Astrocyte of the spinal cord (primary cell): ENCODE measurements around the gene CFAP299.
"Not testable (repeated sequence)": the region's sequence is repeated elsewhere in the genome, so short reads cannot be mapped to it uniquely, and the experiment has no call there.

Experiments used
- DNase-seq: peaks from one replicate; pipeline ENCODE4 v3.0.0; 2011; ENCODE audit warnings: low read depth, low spot score
- H3K4me3 ChIP-seq: 2 replicates; pipeline ENCODE4 v1.5.1; 2011; ENCODE audit warnings: low read depth, mild to moderate bottlenecking, low read length, moderate library complexity
- CTCF ChIP-seq: IDR thresholded peaks from 2 replicates; pipeline ENCODE4 v1.5.1; 2012; ENCODE audit warnings: low read depth, mild to moderate bottlenecking, low read length, inconsistent platforms
- in situ Hi-C: cut with HindIII; loops from 2 replicates; pipeline ENCODE4 v1.10.0; 2017; ENCODE audit warnings: low sequenced_read_pairs

Gene CFAP299

GRCh38 chr4:80309294-80310004 is 26.1 kb upstream of the CFAP299 start:
- peak; percentile 93 for DNase-seq

GRCh38 chr4:80311130-80311529 is 24.4 kb upstream of the CFAP299 start:
- in situ Hi-C loops, result no loop called here

More at GRCh38 chr4:80309294-80310004, 26.1 kb upstream of the CFAP299 start:
- H3K4me3 ChIP-seq, result no peak overlapping the region
- in situ Hi-C loops, result no loop called here
- no peak for TF ChIP-seq CTCF

GRCh38 chr4:80312124-80312523 is 23.4 kb upstream of the CFAP299 start:
- no peak for DNase-seq
- TF ChIP-seq CTCF, result no peak
- H3K4me3 ChIP-seq, result no peak overlapping the region
- in situ Hi-C loops, result no loop called here

More at GRCh38 chr4:80311130-80311529, 24.4 kb upstream of the CFAP299 start:
- no peak for DNase-seq
- no peak overlapping the region for H3K4me3 ChIP-seq
- no peak for TF ChIP-seq CTCF

GRCh38 chr4:80313627-80314026 is 21.9 kb upstream of the CFAP299 start:
- in situ Hi-C loops, result no loop called here
- DNase-seq, result no peak
- no peak for TF ChIP-seq CTCF

GRCh38 chr4:80315848-80316247 is 19.7 kb upstream of the CFAP299 start:
- in situ Hi-C loops, result not testable (repeated sequence)

More at GRCh38 chr4:80313627-80314026, 21.9 kb upstream of the CFAP299 start:
- no peak overlapping the region for H3K4me3 ChIP-seq

GRCh38 chr4:80321341-80321740 is 14.2 kb upstream of the CFAP299 start:
- in situ Hi-C loops, result no loop called here
- no peak for TF ChIP-seq CTCF
- no peak for DNase-seq
- no peak overlapping the region for H3K4me3 ChIP-seq

More at GRCh38 chr4:80315848-80316247, 19.7 kb upstream of the CFAP299 start:
- not testable (repeated sequence) for DNase-seq, H3K4me3 ChIP-seq

GRCh38 chr4:80321776-80322175 is 13.8 kb upstream of the CFAP299 start:
- no peak for DNase-seq
- TF ChIP-seq CTCF, result no peak
- H3K4me3 ChIP-seq, result no peak overlapping the region
- in situ Hi-C loops, result no loop called here
